HG03139 (cell line): ENCODE measurements around the gene TCP10L.
"Not testable (repeated sequence)": the region's sequence is repeated elsewhere in the genome, so short reads cannot be mapped to it uniquely, and the experiment has no call there.

ENCODE experiments used
- ATAC-seq: cut with Tn5 transposase; IDR thresholded peaks from one replicate; pipeline ENCODE4 v1.9.1; 2021; ENCODE audit not compliant: unreplicated experiment

Gene TCP10L, protein sequence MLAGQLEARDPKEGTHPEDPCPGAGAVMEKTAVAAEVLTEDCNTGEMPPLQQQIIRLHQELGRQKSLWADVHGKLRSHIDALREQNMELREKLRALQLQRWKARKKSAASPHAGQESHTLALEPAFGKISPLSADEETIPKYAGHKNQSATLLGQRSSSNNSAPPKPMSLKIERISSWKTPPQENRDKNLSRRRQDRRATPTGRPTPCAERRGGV

DNA sequence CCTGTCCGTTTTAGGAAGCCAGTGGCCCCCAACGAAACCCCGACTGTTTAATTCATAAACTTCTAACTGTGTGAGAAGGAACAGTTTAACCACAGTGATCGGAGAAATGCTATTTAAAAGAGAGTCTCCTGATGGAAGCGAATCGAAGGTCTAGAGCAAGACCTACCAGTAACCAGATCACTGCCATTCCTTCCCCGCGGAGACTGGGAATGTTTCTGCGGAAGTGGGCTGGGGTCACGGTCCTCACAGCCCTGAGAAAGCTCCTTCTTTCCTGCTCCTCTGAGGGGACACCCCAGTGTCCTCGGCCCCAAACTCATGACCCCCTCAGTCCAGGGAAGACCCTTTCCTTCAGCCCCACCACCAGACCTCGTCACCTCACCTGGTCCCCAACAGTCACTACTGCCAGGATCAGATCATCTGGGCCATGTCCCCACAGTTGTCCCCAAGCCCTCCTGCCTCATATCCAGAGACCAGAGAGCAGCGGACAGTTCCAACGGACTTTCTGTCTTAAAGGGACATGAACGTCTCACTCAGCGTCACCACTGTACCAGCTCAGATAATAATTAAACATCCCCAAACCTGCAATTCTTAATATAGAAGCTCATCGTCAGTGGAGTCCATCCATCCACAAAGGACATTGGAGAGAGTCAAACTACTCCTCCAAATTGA, at the start of gene TCP10L:
TCP10L (minus strand) TSS at position 482 of the 669 bp plus-strand sequence. CDS start 1,219 bp downstream, outside the sequence.
- ATAC-seq: no peak

DNA sequence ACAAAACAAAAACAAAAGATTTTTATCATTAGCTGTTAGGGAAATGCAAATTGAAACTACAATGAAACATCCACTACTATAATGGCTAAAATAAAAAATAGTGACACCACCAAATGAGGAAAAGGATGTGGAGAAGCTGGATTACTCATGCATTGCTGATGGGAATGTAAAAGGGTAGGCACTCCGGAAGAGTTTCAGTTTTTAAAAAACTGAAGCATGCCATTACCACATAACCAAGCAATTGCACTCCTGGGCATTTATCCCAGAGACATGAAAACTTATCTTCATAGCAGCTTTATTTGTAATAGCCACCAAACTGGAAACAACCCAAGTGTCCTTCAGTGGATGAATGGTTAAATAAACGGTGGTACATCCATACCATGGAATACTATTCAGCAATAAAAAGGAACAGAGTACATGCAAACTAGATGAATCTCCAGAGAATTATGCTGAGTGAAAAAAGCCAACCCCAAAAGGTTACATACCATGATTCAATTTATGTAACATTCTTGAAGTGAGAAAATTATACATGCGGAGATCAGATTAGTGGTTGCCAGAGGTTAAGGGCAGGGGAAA, 41.4 kb upstream of the TCP10L start:
- ATAC-seq: no peak

DNA sequence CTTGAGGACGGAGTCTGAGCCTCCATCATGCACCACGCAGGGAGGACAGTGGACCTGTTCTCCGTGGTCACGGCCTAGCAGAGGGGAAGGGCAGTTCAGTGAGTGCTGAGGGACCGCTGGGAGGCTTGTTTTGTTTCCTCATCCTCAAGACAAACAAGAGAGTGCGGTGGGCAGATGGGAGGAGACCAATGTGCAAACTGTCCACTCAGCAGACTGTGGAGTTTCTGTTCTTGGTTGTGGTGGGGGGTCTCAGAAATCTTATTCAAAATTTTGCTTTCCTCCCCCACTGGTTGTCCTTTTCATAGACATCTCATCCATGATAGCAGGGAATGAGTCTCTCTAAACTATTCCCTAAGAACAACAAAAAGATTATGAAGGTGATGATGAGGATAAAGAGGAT, 32.9 kb upstream of the TCP10L start:
- ATAC-seq: not testable (repeated sequence)

DNA sequence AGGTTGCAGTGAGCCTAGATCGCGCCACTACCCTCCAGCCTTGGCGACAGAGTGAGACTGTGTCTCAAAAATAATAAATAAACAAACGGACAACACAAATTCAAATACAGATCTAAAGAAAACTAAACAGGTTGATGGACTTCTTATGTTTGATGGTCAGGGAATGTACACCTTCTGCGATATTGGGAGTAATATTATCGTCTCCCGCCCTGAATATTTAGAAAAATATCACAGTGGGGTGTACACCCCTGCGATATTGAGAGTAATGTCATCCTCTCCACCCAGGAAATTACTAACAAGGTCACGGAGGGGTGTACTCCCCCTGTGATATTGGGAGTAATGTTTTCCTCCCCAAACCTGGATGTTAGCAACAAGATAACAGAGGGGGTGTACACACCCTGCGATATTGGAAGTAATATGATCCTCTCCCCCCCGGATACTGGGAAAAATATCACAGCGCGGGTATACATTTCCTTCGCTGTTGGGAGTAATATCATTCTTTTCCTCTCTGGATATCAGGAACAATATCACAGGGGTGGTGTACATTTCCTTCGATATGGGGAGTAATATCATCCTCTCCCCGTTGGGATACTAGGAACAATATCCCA, 28.2 kb upstream of the TCP10L start:
- no peak for ATAC-seq

DNA sequence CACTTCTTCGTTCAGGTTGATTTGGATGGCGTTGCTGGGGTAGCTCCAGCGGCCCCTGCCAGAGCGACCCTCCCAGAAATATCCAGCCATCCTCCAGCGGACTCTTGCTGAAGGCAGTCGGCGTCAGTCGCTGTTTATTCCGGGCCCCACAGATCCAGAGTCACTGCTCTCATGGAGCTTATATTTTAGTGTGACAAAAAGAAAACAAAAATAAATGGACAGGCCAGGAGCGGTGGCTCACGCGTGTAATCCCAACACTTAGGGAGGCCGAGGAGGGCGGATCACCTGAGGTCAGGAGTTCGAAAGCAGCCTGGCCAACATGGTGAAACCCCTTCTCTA, 27.6 kb upstream of the TCP10L start:
- ATAC-seq: no peak

DNA sequence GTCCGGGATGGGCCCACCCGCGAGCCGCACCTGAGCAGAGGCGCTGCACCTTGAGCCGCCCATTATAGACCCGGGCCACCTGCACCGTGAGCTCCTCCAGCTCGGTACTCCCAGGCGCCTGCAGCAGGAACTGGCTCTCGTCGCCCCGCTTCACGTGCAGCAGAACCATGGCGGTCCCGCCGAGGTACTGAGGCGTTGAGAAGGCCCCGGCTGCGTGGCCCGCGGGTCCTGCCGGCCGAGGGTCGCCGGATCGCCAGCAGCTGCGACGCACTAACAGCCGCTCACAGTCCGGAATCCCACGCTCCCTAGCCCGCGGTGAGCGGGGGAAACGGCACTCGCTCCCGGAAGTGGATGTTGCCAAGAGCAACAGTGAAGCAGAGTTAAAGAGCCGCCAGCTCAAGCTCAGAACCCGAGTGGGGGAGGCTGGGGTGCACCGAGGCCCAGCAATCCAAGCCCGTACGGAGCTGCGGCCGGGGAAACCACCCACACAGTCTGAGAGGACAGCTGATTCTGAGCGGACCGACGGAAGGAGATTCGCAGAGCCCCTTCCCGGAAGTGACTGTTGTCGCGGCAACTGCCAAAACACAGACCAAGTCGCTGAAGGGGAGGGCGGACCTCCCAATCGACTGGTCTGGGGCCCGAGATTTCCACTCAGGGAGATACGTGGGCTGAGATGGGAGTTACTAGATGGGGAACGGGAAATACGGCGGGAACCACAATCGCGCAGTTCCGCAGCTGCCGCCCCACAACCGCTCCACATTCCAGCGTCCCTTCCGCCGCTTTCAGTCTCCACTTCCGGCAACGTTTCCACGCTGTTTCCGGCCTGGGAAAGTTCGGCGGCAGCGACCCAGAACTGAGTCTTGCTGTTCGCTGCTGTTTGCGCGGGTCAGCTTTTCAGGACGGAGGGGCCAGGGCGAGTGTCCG, 27.0 kb upstream of the TCP10L start, which contains the start of gene CFAP298:
CFAP298 (minus strand) TSS at position 303 of the 924 bp plus-strand sequence; CDS start at position 169, 134 bp downstream.
- peak; percentile 92 for ATAC-seq

DNA sequence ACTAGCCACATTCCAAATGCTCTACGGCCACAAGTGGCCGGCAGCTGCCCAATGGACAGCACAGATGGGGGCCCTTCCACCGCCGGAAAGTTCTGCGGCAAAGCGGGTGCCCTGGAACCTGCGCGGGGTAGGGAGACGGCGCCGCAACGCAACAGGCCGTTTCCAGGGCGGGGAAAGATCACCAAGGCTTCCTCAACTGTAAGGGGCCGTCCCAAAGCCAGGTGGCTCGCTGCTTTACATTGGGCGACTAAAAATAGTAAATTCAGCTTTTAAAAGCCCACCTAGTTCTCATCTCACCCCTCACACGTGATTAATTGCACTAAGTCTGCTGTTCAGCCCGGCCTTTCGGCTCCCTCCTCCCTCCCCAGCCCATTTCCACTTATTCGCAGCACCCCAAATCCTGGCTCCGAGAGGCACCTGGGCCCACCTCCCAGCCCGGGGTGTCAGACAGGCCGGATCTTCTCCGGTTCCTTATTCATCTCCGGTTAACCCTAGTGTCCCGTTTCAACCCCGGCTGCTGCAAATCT, 26.2 kb upstream of the TCP10L start:
- ATAC-seq: no peak

DNA sequence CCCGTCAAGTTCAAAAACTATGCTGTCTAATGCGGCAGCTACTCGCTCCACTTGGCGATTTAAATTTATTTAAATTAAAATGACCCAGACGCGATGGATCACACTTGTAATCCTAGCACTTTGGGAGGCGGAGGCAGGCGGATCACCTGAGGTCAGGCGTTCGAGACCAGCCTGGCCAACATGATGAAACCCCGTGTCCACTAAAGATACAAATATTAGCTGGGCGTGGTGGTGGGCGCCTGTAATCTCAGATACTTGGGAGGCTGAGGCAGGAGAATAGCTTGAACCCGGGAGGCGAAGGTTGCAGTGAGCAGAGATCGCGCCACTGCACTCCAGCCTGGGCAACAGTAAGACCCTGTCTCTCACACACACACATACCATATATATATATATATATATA, 25.6 kb upstream of the TCP10L start:
- ATAC-seq: not testable (repeated sequence)

DNA sequence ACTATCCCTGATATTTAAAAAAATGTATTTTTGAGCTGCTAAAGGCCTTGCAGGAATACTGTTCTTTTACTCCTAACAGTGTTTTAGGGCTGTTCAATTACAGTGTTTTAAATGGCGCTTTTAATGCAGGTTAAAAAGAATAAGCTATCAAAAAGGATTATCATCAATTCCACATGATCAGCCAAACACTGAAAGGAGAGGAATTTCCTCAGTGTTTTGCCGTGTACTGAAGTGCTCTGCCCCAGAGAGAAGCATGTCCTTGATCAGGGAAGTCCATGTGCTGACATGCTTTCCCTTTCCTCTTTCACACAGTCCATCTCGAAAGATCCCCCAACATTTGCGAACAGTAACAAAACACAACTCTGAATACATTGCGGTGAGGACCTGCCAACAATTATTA, 23.5 kb upstream of the TCP10L start:
- ATAC-seq: no peak

DNA sequence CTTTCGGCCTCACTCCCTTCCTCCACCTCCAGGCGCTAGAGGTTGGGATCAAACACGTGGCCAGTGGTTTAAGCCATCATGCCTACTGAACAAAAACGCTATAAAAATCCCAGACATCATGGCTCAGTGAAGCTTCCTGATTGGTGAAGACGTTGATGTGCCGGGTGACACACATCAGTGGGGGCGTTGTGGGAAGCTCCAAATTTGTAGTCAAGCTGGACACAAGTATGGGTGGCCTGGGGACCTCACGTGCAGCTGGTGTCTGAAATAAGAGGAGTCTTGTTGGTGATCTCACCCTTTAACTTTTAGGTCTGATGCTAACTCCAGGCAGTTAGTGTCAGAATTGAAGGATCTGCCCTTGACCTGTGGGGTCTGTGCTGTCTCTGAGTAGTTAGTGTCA, 20.1 kb upstream of the TCP10L start:
- ATAC-seq: no peak

DNA sequence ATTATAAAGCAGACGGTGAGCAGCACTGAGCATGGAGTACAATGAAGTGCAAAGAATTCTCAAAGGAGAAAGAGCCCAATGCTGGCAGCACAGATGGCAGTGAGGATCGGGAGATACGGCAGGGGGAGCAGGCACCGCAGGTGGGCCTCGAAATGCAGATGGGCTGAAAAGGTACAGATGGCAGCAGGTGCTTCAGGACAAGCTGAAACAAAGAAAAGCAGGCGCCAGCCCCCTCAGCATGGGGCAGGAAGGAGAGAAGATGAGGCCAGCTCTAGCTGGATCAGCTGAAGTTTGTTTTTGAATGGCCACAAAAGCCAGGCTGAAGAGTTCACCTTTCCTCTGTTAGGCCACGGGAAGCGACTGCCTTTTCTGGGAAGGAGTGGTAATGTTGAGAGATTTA, 19.1 kb upstream of the TCP10L start:
- ATAC-seq: no peak

DNA sequence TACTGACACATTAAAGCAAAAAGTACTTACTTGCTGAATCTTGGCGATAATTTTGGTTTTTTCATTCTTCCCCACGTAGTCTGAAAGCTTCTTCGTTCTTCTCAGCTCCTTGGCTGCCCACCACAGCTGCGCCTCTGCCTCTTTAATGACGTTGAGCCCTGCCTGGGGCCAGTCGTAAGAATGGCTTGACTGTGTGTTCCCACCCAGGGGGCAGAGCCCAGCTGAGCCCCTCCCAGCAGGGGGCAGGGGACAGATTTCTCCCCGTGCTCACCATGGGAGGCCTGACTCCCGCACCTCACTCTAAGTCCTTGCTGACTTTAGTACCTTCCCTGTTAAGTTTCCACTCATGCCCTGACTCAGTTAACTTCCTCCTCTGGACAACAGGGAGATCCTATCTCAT, 17.8 kb upstream of the TCP10L start:
- no peak for ATAC-seq

DNA sequence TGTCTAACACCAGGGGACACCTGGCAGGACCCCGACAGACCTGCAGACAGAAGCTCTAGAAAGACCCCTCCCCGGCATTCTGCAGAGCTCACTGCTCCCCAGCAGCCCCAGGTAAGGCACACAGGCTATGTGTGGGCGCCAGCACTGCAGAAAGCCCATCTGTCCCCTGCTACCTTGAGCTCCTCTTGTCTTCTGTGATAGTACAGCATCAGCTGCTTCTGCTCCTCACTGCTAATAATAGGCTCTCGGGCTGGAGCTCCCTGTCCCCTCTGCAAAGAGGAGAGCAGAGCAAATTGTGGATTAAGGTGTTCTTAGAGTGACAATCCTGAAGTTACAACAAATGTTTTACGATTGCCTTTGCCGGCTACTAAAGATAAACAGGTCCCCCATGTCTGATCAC, 16.8 kb upstream of the TCP10L start:
- no peak for ATAC-seq

DNA sequence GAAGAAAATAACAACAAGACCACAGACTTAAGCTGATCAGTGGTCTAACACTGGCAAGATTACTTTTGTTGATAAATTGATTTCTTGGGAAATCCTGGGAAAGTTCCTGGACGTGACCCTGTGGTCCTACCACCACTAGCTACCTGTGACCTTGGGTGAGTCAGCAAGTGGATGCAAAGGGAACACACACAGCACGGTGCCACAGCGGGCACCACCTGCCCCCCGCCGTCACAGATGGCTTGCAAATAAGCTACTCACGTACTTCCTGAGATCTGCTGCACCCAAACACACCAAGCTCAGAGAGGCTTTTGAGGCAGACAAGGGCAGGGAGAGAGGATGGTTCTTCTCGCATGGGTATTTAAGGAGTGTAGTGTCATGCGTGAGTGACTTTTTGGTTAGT, 14.2 kb upstream of the TCP10L start:
- no peak for ATAC-seq

DNA sequence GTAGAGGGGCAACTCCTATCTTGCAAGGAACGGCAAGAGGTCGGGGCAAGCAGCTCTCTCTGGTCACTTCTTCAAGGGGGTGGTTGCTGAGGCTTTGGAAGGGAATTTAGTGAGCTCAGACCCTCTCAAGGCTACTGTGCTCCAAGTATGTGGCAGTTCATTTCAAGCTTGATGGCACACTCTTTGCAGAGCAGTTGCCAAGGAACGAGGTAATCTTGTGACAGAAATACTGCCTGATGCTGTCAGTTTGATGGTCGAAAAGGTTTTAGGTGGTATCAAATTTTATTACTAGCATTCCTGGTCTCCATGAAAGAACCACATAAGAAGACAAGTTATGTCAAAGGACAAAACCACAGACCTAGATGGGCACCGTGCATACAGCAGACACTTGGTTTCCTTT, 13.8 kb upstream of the TCP10L start:
- ATAC-seq: no peak

DNA sequence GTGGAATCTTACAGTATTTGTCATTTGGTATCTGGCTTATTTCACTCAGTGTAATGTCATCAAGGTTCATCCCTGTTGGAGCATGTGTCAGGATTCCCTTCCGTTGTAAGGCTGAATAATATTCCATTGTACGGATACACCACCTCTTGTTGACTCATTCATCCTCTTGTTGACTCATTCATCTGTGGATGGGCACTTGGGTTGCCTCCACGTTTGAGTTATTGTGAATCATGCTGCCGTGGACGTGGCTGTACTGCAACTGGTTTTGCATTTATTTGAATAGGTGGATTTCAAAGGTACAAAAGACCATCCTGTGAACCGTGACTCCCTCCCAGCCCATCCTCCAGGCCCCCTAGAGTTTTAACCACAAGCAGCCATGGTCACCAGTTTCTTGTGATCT, 11.9 kb upstream of the TCP10L start:
- no peak for ATAC-seq

DNA sequence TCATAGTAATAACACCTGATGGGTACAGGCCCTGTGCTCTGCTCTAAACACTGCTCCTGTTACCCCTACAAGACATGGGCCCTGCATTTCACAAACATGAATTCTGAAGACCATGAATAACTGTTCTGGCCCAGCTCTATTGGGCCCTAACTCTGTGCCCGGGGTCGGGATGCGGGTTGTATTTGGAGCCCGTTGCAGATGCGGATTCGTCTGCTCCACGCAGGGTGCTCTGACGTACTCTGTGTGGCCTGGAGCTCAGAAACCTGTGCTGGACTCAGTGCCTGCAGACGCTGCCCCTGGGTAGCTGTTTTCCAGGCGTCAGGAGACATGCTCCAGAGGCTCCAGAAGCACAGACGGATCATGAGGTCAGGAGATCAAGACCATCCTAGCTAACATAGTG, 10.1 kb upstream of the TCP10L start:
- no peak for ATAC-seq

DNA sequence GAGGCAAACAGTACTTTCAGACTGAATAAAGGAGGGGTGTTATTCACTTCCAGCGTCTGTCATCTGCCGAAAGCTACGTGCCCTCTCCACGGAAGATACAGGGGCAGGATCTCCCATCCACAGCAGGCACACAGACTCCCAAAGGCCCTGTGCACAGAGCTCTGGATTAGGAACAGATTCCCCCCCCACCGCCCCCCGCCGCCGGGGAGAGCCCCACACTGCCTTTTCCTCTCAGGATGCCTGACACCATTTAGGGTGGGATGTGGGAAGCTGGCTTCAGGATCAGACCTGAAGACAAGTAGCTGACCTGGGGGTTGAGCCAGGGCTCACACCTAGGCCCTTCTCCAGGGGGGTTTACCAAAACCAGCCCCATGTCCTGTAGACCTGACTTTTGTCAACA, 8.4 kb upstream of the TCP10L start:
- ATAC-seq: no peak

DNA sequence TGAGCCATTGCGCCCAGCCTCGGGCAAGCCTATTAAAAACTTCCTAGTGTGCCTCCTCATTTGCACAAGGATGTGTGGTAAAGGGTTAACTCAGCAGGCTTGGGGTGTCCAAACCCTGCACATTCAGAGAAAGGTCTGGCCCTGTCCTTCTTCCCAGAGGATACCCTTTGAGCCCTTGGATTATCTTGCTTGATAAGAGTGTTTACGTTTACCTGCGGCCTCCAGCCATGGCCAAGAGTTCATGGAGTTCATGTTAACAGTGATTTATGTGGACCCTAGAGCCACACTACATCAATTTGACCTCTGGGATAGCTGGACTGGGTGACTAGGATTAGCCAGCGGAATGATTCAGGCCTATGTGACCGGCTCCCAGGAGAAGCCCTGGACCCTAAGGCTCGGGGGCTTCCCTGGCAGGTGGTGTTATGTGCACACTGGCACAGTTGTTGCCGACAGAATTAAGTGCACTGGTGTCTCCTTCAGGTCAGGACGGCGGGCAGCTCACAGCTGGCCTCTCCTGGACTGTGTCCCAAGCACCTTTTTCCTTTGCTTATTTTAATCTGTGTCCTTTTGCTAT, 7.7 kb upstream of the TCP10L start:
- no peak for ATAC-seq

DNA sequence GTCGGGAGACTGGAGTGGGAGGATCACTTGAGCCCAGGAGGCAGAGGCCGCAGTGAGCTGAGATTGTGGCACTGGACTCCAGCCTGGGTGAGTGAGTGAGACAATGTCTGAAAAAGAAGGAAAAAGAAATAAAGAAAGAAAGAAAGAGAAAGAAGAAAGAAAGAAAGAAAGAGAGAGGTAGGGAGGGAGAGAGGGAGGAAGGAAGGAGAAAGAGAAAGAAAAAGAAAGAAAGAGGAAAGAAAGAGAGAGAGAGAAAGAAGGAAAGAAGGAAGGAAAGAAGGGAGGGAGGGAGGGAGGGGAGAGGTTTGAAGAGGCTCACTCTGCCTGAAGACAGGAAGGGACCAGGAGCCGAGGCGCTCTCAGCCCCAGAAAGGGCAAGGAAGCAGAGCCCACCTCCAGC, 4.8 kb upstream of the TCP10L start:
- ATAC-seq: no peak

DNA sequence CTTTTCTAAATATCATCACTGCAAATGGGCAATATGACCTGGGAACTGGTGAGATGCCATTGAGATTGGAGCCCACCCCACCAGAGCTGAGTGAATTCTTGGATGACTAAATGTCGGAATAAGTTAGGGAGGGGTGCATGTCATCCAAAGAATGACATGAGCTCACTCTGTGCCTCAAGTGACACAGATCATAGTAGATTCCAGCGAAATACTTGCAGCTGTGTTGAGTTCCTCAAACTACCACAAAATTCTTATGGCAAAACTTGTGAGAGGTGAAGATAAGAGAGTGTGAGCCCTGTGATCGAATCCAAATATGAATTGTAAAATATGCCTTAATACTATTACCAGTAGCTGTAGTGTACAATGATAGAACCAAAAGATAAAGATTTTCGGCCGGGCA, 2.3 kb upstream of the TCP10L start:
- no peak for ATAC-seq
